ENCODE results near the gene KRT36.

Gene KRT36

GRCh38 chr17:41521574-41522261 is 32.0 kb upstream of the KRT36 start:
- DNase-seq (ENCODE audit: low read depth) = no peak

- no peak for DNase-seq (ENCODE audit: low read depth)
Observed at GRCh38 chr17:41520821-41521521, 31.3 kb upstream of the KRT36 start.

- DNase-seq (ENCODE audit: low read depth) = no peak
Observed at GRCh38 chr17:41519501-41520224, 30.0 kb upstream of the KRT36 start.

- DNase-seq (ENCODE audit: low read depth) = no peak
Observed at GRCh38 chr17:41518789-41519449, 29.2 kb upstream of the KRT36 start, which contains the start of gene KRT15. KRT15 (minus strand) TSS chr17:41518890; CDS start chr17:41518827, 63 bp downstream.

GRCh38 chr17:41518031-41518430 is 28.3 kb upstream of the KRT36 start:
- DNase-seq (ENCODE audit: low read depth) = no peak

- DNase-seq (ENCODE audit: low read depth) = no peak
Observed at GRCh38 chr17:41516830-41517283, 27.1 kb upstream of the KRT36 start.

GRCh38 chr17:41516147-41516829 is 26.6 kb upstream of the KRT36 start:
- DNase-seq (ENCODE audit: low read depth) = no peak

GRCh38 chr17:41513168-41513547 is 23.4 kb upstream of the KRT36 start:
- no peak for DNase-seq (ENCODE audit: low read depth)

- DNase-seq (ENCODE audit: low read depth) = no peak
Observed at GRCh38 chr17:41512546-41513167, 22.9 kb upstream of the KRT36 start.

- no peak for DNase-seq (ENCODE audit: low read depth)
Observed at GRCh38 chr17:41511716-41512115, 22.0 kb upstream of the KRT36 start.

- DNase-seq (ENCODE audit: low read depth) = no peak
Observed at GRCh38 chr17:41511116-41511515, 21.4 kb upstream of the KRT36 start.

- DNase-seq (ENCODE audit: low read depth) = no peak
Observed at GRCh38 chr17:41510251-41511065, 20.7 kb upstream of the KRT36 start.

GRCh38 chr17:41507315-41507880 is 17.7 kb upstream of the KRT36 start:
- no peak for DNase-seq (ENCODE audit: low read depth)

- DNase-seq (ENCODE audit: low read depth) = no peak
Observed at GRCh38 chr17:41505809-41506767, 16.4 kb upstream of the KRT36 start.

- no peak for DNase-seq (ENCODE audit: low read depth)
Observed at GRCh38 chr17:41505007-41505808, 15.5 kb upstream of the KRT36 start, which contains the start of gene KRT13. KRT13 (minus strand) TSS chr17:41505612; CDS start chr17:41505550, 62 bp downstream.

GRCh38 chr17:41504246-41504977 is 14.7 kb upstream of the KRT36 start:
- no peak for DNase-seq (ENCODE audit: low read depth)

- DNase-seq (ENCODE audit: low read depth) = no peak
Observed at GRCh38 chr17:41503202-41503601, 13.5 kb upstream of the KRT36 start.

All from fibroblast of gingiva (primary cell).